WERI-Rb-1 (cell line): ENCODE results near the gene NEBL.
"Not testable (repeated sequence)": the region's sequence is repeated elsewhere in the genome, so short reads cannot be mapped to it uniquely, and the experiment has no call there.

ENCODE experiments used
- DNase-seq: peaks from one replicate; pipeline ENCODE4 v3.0.0-alpha.2; 2020
- H3K27ac ChIP-seq: fragments of 250-450 bp; sonication (Bioruptor Pico); 2 replicates; pipeline ENCODE4 v1.5.1; 2020; ENCODE audit warnings: mild to moderate bottlenecking, moderate library complexity
- H3K27me3 ChIP-seq: fragments of 250-450 bp; sonication (Bioruptor Pico); 2 replicates; pipeline ENCODE4 v1.5.1; 2021; ENCODE audit warnings: mild to moderate bottlenecking, low read depth, moderate library complexity; ENCODE audit not compliant: insufficient read depth, severe bottlenecking
- H3K36me3 ChIP-seq: fragments of 250-450 bp; sonication (Bioruptor Pico); 2 replicates; pipeline ENCODE4 v1.5.1; 2020; ENCODE audit warnings: mild to moderate bottlenecking, moderate library complexity
- H3K4me3 ChIP-seq: 2 replicates; pipeline ENCODE4 v1.5.1; 2011; ENCODE audit warnings: low read depth, mild to moderate bottlenecking, control low read depth, low read length
- H3K9me3 ChIP-seq: fragments of 250-450 bp; sonication (Bioruptor Pico); 2 replicates; pipeline ENCODE4 v1.5.1; 2021; ENCODE audit warnings: mild to moderate bottlenecking, moderate library complexity; ENCODE audit not compliant: severe bottlenecking
- CTCF ChIP-seq: IDR thresholded peaks from 2 replicates; pipeline ENCODE4 v1.5.1; 2011; ENCODE audit warnings: low read depth, mild to moderate bottlenecking, control low read depth, inconsistent platforms, low read length

The NEBL gene

DNA sequence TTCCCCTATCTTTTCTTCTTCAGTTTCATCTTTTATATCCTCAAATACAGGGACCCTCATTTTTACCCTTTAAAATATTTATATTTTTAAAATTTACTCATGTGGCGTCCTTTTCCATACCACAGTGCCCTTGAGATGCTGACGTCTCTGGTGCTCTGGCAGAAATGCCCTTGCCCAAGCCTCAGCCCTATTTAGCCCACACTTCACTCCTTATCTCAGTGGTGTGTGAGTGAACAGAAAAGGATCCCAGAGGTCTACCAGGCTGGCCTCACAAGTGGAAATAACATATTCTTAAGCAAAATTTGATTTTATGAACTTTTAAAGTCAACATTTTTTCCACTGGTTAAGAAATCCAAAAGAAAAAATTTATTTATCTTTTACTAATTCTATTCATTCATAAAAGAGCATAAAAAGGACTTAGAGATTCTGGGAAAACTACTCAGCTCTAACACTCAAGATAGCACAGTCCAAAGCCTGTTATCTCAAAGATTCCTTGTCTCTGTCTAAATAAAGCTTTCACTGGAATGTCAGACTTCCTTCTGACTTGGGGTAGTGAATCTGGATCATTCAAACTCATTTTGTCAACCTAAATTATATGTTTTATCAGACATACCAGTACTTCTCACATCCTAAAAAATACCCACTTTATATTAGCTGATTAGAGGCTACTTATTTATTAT lies at the start of gene NEBL:
NEBL (minus strand) TSS at position 166 of the 680 bp plus-strand sequence; CDS start at position 60, 106 bp downstream.
- TF ChIP-seq CTCF, result no peak
- DNase-seq, result no peak
- Histone ChIP-seq H3K9me3 (no peaks in the 10 kb centered on the region), H3K27ac (no peak within 1 kb of the TSS), H3K27me3 (no peaks in the 10 kb centered on the region), H3K4me3 (no peak within 1 kb of the TSS), H3K36me3 (no peaks in the 10 kb centered on the region)

DNA sequence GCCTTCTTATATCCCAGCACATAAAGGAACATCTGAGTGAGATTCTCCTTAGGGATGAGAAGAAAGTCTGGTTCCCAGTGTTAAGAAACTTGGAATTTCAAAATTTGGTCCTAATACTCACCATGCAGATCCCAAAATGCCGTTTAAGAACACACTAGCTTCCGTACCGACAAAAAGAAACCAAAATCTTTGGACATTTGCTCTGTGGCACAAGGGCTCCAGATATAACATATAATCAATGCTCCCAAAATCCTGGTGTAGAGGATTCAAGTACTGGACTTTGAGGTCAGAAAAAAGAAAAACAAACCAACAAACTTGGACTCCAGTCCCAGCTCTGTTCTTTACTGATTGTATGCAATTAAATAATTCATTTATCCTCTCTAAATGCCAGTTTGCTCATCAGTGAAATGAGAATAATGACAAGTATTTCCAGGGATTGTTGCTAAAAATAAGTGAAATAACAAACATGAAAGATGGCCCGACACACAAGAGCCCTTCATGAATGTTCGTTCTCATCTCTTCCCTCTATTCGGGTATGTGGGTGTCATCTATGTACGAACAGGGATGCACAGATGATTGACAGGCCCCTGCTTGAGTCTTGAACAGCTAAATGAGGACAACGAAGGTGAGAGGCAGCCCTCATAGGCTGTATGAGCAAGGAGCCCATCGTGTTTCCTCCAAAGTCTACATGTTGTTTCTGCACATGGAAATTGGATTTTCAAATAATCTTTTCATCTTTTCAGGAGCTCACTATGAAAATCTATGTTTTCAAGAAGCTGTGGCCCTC lies 48.6 kb upstream of the NEBL start:
- no peak overlapping the region for H3K27ac ChIP-seq
- no peaks in the 10 kb centered on the region for H3K36me3 ChIP-seq
- TF ChIP-seq CTCF, result no peak
- no peak for DNase-seq
- H3K9me3 ChIP-seq, result no peaks in the 10 kb centered on the region
- no peak overlapping the region for H3K4me3 ChIP-seq
- no peaks in the 10 kb centered on the region for H3K27me3 ChIP-seq

DNA sequence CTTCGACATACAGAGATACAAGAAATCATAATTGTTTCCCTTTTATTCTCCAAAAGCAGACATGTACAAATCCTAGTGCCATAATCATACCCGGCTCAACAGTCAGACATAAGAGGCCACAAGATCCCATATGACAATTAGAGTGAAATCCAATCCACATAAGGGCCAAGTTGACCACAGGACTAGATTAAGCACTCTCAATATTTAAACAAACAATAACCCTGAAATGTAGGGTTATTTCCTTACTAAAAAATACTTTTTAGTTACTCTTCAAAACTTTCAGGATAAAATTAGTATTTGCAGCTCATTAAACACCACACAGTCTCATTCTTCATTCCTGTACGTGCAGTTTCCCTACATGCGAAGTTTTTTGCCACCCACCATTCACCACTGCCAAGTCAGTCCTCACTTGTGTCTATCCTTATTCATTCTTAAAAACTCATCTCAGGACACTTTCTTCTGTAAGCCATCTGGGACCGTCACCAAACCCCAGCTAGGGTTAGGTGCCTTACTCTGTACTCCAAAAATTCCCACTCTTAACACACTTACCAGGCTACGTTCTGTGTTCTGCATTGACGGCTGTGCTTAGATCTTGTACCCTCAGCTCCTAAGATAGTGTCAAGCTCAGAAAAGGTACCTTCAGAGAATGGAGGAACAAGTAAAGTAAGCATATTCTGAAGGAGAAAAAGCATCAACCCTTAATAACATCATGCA lies 47.8 kb upstream of the NEBL start:
- DNase-seq, result no peak
- Histone ChIP-seq H3K27me3 (no peaks in the 10 kb centered on the region), H3K27ac (no peak overlapping the region), H3K9me3 (no peaks in the 10 kb centered on the region), H3K36me3 (no peaks in the 10 kb centered on the region), H3K4me3 (no peak overlapping the region)
- TF ChIP-seq CTCF, result no peak

- not testable (repeated sequence) for H3K27me3 ChIP-seq, H3K9me3 ChIP-seq, DNase-seq, H3K4me3 ChIP-seq, H3K36me3 ChIP-seq, H3K27ac ChIP-seq
Measured at GRCh38 chr10:20939414-20939813, 42.3 kb upstream of the NEBL start.

- no peak for TF ChIP-seq CTCF
- DNase-seq, result no peak
- no peaks in the 10 kb centered on the region for H3K27me3 ChIP-seq
- H3K36me3 ChIP-seq, result no peaks in the 10 kb centered on the region
- H3K4me3 ChIP-seq, result no peak overlapping the region
- no peaks in the 10 kb centered on the region for H3K9me3 ChIP-seq
- H3K27ac ChIP-seq, result no peak overlapping the region
Measured at GRCh38 chr10:20936396-20936795, 39.3 kb upstream of the NEBL start.

DNA sequence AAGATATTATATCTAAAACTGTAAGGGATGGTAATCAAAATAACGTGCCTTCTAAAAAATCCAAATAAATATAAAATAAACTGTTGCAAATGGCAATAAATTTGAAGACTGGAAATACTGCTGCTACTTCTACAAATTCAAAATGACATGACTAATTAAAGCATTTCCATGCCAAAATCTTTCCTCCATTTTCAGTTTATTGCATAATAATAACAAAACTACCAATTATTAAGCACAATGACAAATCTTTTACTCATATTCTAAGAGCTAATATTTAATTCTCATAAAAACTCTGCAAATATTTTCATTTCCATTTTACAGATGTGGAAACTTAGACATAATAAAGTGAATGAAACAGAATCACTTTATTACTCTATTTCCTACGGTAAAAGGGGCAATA lies 38.8 kb upstream of the NEBL start:
- DNase-seq, result no peak
- H3K27me3 ChIP-seq, result no peaks in the 10 kb centered on the region
- H3K36me3 ChIP-seq, result no peaks in the 10 kb centered on the region
- H3K4me3 ChIP-seq, result no peak overlapping the region
- no peaks in the 10 kb centered on the region for H3K9me3 ChIP-seq
- TF ChIP-seq CTCF, result no peak
- H3K27ac ChIP-seq, result no peak overlapping the region
